GM23338 (cell line): ENCODE data around the gene ATL2. TPM values are rescaled to one million over a fixed set of nuclear protein-coding genes. Genes with fewer than 3 reads are reported as not detected.

ENCODE experiments used
- ATAC-seq: fragments of 200-7000 bp; cut with Tn5 transposase; 3 replicates; pipeline ENCODE4 v1.9.1; 2020
- DNase-seq: peaks from one replicate; pipeline ENCODE4 v3.0.0-alpha.2; 2015; ENCODE audit warnings: low spot score
- H2AFZ ChIP-seq: fragments of 200-600 bp; sonication (generic); 2 replicates; pipeline ENCODE4 v1.8.0; 2016; ENCODE audit warnings: antibody characterized with exemption, mild to moderate bottlenecking, moderate library complexity
- H3F3A ChIP-seq: fragments of 200-600 bp; sonication (generic); replicated peaks from 2 replicates; pipeline ENCODE4 v1.8.0; 2017; ENCODE audit warnings: antibody characterized with exemption, mixed run types, low read depth
- H3K27ac ChIP-seq: fragments of 200-600 bp; sonication (generic); 2 replicates; pipeline ENCODE4 v1.6.1; 2016; ENCODE audit warnings: low read depth
- H3K27me3 ChIP-seq: fragments of 200-600 bp; sonication (generic); 2 replicates; pipeline ENCODE4 v1.8.0; 2016; ENCODE audit warnings: mild to moderate bottlenecking, mixed run types, moderate library complexity; ENCODE audit not compliant: insufficient read depth
- H3K36me3 ChIP-seq: fragments of 200-600 bp; sonication (generic); 2 replicates; pipeline ENCODE4 v1.8.0; 2016; ENCODE audit warnings: mild to moderate bottlenecking; ENCODE audit not compliant: insufficient read depth
- H3K4me1 ChIP-seq: fragments of 200-600 bp; sonication (generic); 2 replicates; pipeline ENCODE4 v1.8.0; 2016; ENCODE audit warnings: mild to moderate bottlenecking, moderate library complexity; ENCODE audit not compliant: insufficient read depth
- H3K4me2 ChIP-seq: fragments of 200-600 bp; sonication (generic); 2 replicates; pipeline ENCODE4 v1.7.1; 2017; ENCODE audit warnings: mixed run types
- H3K4me3 ChIP-seq: fragments of 200-600 bp; sonication (generic); 2 replicates; pipeline ENCODE4 v1.6.1; 2016; ENCODE audit warnings: mixed run types
- H3K79me2 ChIP-seq: fragments of 200-600 bp; sonication (generic); replicated peaks from 2 replicates; pipeline ENCODE4 v1.8.0; 2017; ENCODE audit warnings: mild to moderate bottlenecking; ENCODE audit not compliant: insufficient read depth
- H3K9me2 ChIP-seq: fragments of 200-600 bp; sonication (generic); 2 replicates; pipeline ENCODE4 v1.8.0; 2017; ENCODE audit not compliant: insufficient read depth
- H4K20me1 ChIP-seq: fragments of 200-600 bp; sonication (generic); replicated peaks from 2 replicates; pipeline ENCODE4 v1.8.0; 2017; ENCODE audit warnings: mild to moderate bottlenecking; ENCODE audit not compliant: insufficient read depth
- H3K27ac Mint-ChIP-seq: 2 replicates; pipeline ENCODE4 v1.8.0; 2020; ENCODE audit warnings: inconsistent platforms, mild to moderate bottlenecking, moderate library complexity, mixed read lengths
- H3K27me3 Mint-ChIP-seq: 3 replicates; pipeline ENCODE4 v1.8.0; 2022; ENCODE audit warnings: low read depth, mild to moderate bottlenecking, moderate library complexity, mixed read lengths, inconsistent platforms; ENCODE audit not compliant: insufficient read depth, poor library complexity
- H3K36me3 Mint-ChIP-seq: 3 replicates; pipeline ENCODE4 v1.8.0; 2021; ENCODE audit warnings: low read depth, mild to moderate bottlenecking, inconsistent platforms, moderate library complexity, mixed read lengths
- H3K4me1 Mint-ChIP-seq: 3 replicates; pipeline ENCODE4 v1.8.0; 2020; ENCODE audit warnings: mild to moderate bottlenecking, inconsistent platforms, mixed read lengths
- H3K4me3 Mint-ChIP-seq: 3 replicates; pipeline ENCODE4 v1.8.0; 2021; ENCODE audit warnings: moderate library complexity, mild to moderate bottlenecking, inconsistent platforms, mixed read lengths
- H3K9me3 Mint-ChIP-seq: 3 replicates; pipeline ENCODE4 v1.8.0; 2020; ENCODE audit warnings: moderate library complexity, mild to moderate bottlenecking, inconsistent platforms, mixed read lengths
- CREB1 ChIP-seq: fragments of 250-450 bp; sonication (Bioruptor Pico); IDR thresholded peaks from 2 replicates; pipeline ENCODE4 v1.5.0; 2020; ENCODE audit warnings: low read depth, mild to moderate bottlenecking, moderate library complexity
- ETS1 ChIP-seq: IDR thresholded peaks from 2 replicates; pipeline ENCODE4 v1.6.1; 2016; ENCODE audit warnings: antibody characterized with exemption
- EZH2 ChIP-seq: fragments of 200-600 bp; sonication (generic); IDR thresholded peaks from one replicate; pipeline ENCODE4 v1.8.0; 2017; ENCODE audit warnings: antibody characterized with exemption, mild to moderate bottlenecking, low read depth; ENCODE audit not compliant: unreplicated experiment
- EZH2phosphoT487 ChIP-seq: fragments of 200-600 bp; sonication (generic); IDR thresholded peaks from one replicate; pipeline ENCODE4 v1.8.1; 2018; ENCODE audit warnings: antibody characterized with exemption; ENCODE audit not compliant: unreplicated experiment
- JUNB ChIP-seq: IDR thresholded peaks from one replicate; pipeline ENCODE4 v1.6.1; 2016; ENCODE audit warnings: antibody characterized with exemption; ENCODE audit not compliant: unreplicated experiment
- NANOG ChIP-seq: IDR thresholded peaks from 2 replicates; pipeline ENCODE4 v1.6.1; 2016; ENCODE audit warnings: antibody characterized with exemption, borderline replicate concordance
- STAT1 ChIP-seq: IDR thresholded peaks from one replicate; pipeline ENCODE4 v1.6.1; 2016; ENCODE audit warnings: antibody characterized with exemption; ENCODE audit not compliant: unreplicated experiment
- ZNF114 ChIP-seq: fragments of 250-450 bp; sonication (Bioruptor Pico); IDR thresholded peaks from 2 replicates; pipeline ENCODE4 v1.5.0; 2020; ENCODE audit warnings: mild to moderate bottlenecking, moderate library complexity
- ZNF331 ChIP-seq: fragments of 250-450 bp; sonication (Bioruptor Pico); IDR thresholded peaks from 2 replicates; pipeline ENCODE4 v1.5.0; 2020; ENCODE audit warnings: low read depth, mild to moderate bottlenecking, moderate library complexity
- ZNF462 ChIP-seq: fragments of 250-450 bp; sonication (Bioruptor Pico); IDR thresholded peaks from 2 replicates; pipeline ENCODE4 v1.5.0; 2020; ENCODE audit warnings: mild to moderate bottlenecking, moderate library complexity
- polyA plus RNA-seq: library from polyadenylated mRNA; unstranded; fragments of >200 nt; fragmentation: Nextera tagmentation; extraction: Ambion mirVana; gene quantifications from 2 replicates; pipeline ENCODE4 v1.2.1, GENCODE V29; 2016
- total RNA-seq: library from RNA; depleted of rRNA; stranded (reverse); fragments of >200 nt; shearing (Covaris generic); gene quantifications from 2 replicates; pipeline ENCODE4 v1.2.3, GENCODE V29; 2014
- TF ChIP-seq, protein P1 (sequence below), 2 experiments: fragments of 200-600 bp in 1 of 2; sonication (generic) in 1 of 2; conservative IDR thresholded peaks; 2 replicates each; pipeline versions ENCODE4 v1.5.1 to v1.6.1; 2016 to 2017; ENCODE audit warnings: antibody characterized with exemption in 2 of 2, low read depth in 2 of 2, mild to moderate bottlenecking in 2 of 2, moderate library complexity in 1 of 2

The ATL2 gene
- total and polyA plus RNA-seq, 2 experiments from 2014 or later: 30.2 to 140 TPM

DNA sequence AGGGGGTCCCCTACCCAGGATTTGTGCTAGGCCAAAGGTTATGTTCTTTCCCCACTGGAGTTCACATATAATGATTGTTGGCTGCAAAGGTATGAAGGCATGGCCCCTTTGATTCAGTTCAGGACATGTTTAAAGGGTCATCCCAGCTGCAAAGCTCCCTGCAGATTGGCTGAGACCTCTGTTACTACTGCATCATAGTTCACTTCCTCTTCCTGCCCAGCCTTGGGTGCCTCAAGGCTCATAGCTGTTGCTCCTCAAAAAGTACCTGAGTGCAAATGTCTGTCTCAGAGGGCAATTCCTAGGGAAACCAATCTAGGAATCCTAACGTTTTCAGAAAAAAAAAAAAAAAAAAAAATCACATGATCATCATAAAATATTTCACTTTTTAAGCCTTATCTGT is 125.1 kb downstream of the ATL2 start:
- DNase-seq: no peak
- Histone ChIP-seq H3K27ac (no peak overlapping the region), H3K36me3 (no peaks in the 10 kb centered on the region), H3K4me2 (no peak overlapping the region), H3F3A (no peaks in the 10 kb centered on the region), H3K9me2 (peaks cover 20% of the 10 kb centered on the region; the same call in 1 of the 2 replicates), H3K79me2 (no peaks in the 10 kb centered on the region), H2AFZ (no peak overlapping the region), H3K27me3 (no peaks in the 10 kb centered on the region), H3K4me3 (no peak overlapping the region), H4K20me1 (no peaks in the 10 kb centered on the region), H3K4me1 (no peaks in the 10 kb centered on the region)
- TF ChIP-seq, protein P1, sequence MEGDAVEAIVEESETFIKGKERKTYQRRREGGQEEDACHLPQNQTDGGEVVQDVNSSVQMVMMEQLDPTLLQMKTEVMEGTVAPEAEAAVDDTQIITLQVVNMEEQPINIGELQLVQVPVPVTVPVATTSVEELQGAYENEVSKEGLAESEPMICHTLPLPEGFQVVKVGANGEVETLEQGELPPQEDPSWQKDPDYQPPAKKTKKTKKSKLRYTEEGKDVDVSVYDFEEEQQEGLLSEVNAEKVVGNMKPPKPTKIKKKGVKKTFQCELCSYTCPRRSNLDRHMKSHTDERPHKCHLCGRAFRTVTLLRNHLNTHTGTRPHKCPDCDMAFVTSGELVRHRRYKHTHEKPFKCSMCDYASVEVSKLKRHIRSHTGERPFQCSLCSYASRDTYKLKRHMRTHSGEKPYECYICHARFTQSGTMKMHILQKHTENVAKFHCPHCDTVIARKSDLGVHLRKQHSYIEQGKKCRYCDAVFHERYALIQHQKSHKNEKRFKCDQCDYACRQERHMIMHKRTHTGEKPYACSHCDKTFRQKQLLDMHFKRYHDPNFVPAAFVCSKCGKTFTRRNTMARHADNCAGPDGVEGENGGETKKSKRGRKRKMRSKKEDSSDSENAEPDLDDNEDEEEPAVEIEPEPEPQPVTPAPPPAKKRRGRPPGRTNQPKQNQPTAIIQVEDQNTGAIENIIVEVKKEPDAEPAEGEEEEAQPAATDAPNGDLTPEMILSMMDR (conservative IDR thresholded peaks at IDR 0.05; ENCODE audit: low read depth in 2 of 2): no peak
- no peak for TF ChIP-seq NANOG
- no peak for TF ChIP-seq JUNB
- Mint-ChIP-seq H3K27ac (no peak overlapping the region), H3K4me3 (no peak overlapping the region), H3K4me1 (no peaks in the 10 kb centered on the region), H3K9me3 (peaks cover 7% of the 10 kb centered on the region; the same call in 1 of the 3 replicates), H3K27me3 (peaks cover 2% of the 10 kb centered on the region), H3K36me3 (no peaks in the 10 kb centered on the region)
- ATAC-seq: no peak

GRCh38 chr2:38248707-38249106 is 128.4 kb downstream of the ATL2 start:
- no peak overlapping the region for H3K4me3 ChIP-seq
- ATAC-seq (no peak), DNase-seq (no peak)
- no peaks in the 10 kb centered on the region for H3K36me3 Mint-ChIP-seq
- H3K36me3 ChIP-seq: no peaks in the 10 kb centered on the region
- H3K9me2 ChIP-seq: peaks cover 20% of the 10 kb centered on the region; the same call in 1 of the 2 replicates
- H3K27me3 ChIP-seq: no peaks in the 10 kb centered on the region
- no peaks in the 10 kb centered on the region for H3K27me3 Mint-ChIP-seq
- H4K20me1 ChIP-seq: no peaks in the 10 kb centered on the region
- H2AFZ ChIP-seq: no peak overlapping the region
- H3F3A ChIP-seq: no peaks in the 10 kb centered on the region
- no peak overlapping the region for H3K27ac ChIP-seq
- H3K4me2 ChIP-seq: no peak overlapping the region
- no peaks in the 10 kb centered on the region for H3K9me3 Mint-ChIP-seq
- no peak overlapping the region for H3K27ac Mint-ChIP-seq
- no peaks in the 10 kb centered on the region for H3K79me2 ChIP-seq
- H3K4me1 Mint-ChIP-seq: no peaks in the 10 kb centered on the region; the same call in 1 of the 3 replicates
- no peak overlapping the region for H3K4me3 Mint-ChIP-seq
- no peaks in the 10 kb centered on the region for H3K4me1 ChIP-seq
- TF ChIP-seq, protein P1 (conservative IDR thresholded peaks at IDR 0.05; ENCODE audit: low read depth in 2 of 2): no peak
- TF ChIP-seq ZNF462 (CRISPR knock-in tag) (no peak), EZH2 (no peak), NANOG (no peak), EZH2phosphoT487 (no peak), ZNF331 (CRISPR knock-in tag) (no peak), JUNB (no peak), CREB1 (CRISPR knock-in tag) (no peak), STAT1 (no peak), ETS1 (no peak), ZNF114 (CRISPR knock-in tag) (no peak)
